ENCODE results near the gene SHISAL2B. TPM values are rescaled to one million over a fixed set of nuclear protein-coding genes. Genes with fewer than 3 reads are reported as not detected.

Gene SHISAL2B
- total RNA-seq, 1 experiment from 2014 or later = 15.2 TPM

DNA sequence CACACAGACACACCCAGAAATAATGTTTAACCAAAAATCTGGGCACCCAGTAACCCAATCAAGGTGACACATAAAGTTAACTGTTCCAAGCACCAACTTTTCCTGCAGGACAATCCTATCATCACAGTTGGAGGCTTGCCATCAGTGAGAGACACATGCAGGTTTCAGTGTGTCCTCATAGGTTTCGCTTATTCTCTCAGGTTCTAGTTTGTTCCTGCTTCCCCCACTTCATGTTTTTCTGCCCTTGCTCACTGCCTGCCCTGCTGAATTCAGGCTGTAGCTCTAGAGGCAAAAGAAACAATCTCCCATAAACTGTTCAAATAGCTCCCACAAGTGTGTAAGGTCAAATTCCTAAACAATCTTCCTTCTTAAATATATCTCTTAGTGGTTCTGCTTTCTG, 20.0 kb upstream of the SHISAL2B start:
- H3K27me3 Mint-ChIP-seq (ENCODE audit: low read depth) = no peaks in the 10 kb centered on the region; the same call in 1 of the 2 replicates
- peaks cover 6% of the 10 kb centered on the region for H3K4me1 Mint-ChIP-seq
- POLR2A ChIA-PET = no interaction called here
- TF ChIP-seq, protein P1, sequence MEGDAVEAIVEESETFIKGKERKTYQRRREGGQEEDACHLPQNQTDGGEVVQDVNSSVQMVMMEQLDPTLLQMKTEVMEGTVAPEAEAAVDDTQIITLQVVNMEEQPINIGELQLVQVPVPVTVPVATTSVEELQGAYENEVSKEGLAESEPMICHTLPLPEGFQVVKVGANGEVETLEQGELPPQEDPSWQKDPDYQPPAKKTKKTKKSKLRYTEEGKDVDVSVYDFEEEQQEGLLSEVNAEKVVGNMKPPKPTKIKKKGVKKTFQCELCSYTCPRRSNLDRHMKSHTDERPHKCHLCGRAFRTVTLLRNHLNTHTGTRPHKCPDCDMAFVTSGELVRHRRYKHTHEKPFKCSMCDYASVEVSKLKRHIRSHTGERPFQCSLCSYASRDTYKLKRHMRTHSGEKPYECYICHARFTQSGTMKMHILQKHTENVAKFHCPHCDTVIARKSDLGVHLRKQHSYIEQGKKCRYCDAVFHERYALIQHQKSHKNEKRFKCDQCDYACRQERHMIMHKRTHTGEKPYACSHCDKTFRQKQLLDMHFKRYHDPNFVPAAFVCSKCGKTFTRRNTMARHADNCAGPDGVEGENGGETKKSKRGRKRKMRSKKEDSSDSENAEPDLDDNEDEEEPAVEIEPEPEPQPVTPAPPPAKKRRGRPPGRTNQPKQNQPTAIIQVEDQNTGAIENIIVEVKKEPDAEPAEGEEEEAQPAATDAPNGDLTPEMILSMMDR (IDR thresholded peaks at IDR 0.05) = no peak
- no peak for TF ChIP-seq SMAD4 (CRISPR knock-in tag; IDR thresholded peaks at IDR 0.05)
- no peak for TF ChIP-seq KAT7 (CRISPR knock-in tag; IDR thresholded peaks at IDR 0.05; ENCODE audit: borderline replicate concordance)
- no peak for TF ChIP-seq ELF4 (CRISPR knock-in tag; IDR thresholded peaks at IDR 0.05; ENCODE audit: low read depth)
- no peak for TF ChIP-seq JAZF1 (CRISPR knock-in tag; IDR thresholded peaks at IDR 0.05)
- TF ChIP-seq ZNF232 (CRISPR knock-in tag; IDR thresholded peaks at IDR 0.05) = no peak
- no peak for TF ChIP-seq CBFB (CRISPR knock-in tag; IDR thresholded peaks at IDR 0.05; ENCODE audit: low read depth)
- TF ChIP-seq, protein P2, sequence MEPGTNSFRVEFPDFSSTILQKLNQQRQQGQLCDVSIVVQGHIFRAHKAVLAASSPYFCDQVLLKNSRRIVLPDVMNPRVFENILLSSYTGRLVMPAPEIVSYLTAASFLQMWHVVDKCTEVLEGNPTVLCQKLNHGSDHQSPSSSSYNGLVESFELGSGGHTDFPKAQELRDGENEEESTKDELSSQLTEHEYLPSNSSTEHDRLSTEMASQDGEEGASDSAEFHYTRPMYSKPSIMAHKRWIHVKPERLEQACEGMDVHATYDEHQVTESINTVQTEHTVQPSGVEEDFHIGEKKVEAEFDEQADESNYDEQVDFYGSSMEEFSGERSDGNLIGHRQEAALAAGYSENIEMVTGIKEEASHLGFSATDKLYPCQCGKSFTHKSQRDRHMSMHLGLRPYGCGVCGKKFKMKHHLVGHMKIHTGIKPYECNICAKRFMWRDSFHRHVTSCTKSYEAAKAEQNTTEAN (CRISPR knock-in tag; IDR thresholded peaks at IDR 0.05) = no peak
- no peak for TF ChIP-seq OVOL2 (CRISPR knock-in tag; IDR thresholded peaks at IDR 0.05; ENCODE audit: borderline replicate concordance)
- no peak for TF ChIP-seq NFE2L1 (CRISPR knock-in tag; IDR thresholded peaks at IDR 0.05)
- TF ChIP-seq ETV6 (CRISPR knock-in tag; IDR thresholded peaks at IDR 0.05) = no peak
- TF ChIP-seq HMGA2 (CRISPR knock-in tag; IDR thresholded peaks at IDR 0.05) = no peak
- TF ChIP-seq, protein P3, sequence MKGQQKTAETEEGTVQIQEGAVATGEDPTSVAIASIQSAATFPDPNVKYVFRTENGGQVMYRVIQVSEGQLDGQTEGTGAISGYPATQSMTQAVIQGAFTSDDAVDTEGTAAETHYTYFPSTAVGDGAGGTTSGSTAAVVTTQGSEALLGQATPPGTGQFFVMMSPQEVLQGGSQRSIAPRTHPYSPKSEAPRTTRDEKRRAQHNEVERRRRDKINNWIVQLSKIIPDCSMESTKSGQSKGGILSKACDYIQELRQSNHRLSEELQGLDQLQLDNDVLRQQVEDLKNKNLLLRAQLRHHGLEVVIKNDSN (CRISPR knock-in tag; IDR thresholded peaks at IDR 0.05) = no peak
- TF ChIP-seq, protein P4, sequence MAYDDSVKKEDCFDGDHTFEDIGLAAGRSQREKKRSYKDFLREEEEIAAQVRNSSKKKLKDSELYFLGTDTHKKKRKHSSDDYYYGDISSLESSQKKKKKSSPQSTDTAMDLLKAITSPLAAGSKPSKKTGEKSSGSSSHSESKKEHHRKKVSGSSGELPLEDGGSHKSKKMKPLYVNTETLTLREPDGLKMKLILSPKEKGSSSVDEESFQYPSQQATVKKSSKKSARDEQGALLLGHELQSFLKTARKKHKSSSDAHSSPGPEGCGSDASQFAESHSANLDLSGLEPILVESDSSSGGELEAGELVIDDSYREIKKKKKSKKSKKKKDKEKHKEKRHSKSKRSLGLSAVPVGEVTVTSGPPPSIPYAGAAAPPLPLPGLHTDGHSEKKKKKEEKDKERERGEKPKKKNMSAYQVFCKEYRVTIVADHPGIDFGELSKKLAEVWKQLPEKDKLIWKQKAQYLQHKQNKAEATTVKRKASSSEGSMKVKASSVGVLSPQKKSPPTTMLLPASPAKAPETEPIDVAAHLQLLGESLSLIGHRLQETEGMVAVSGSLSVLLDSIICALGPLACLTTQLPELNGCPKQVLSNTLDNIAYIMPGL (CRISPR knock-in tag; IDR thresholded peaks at IDR 0.05) = no peak
- TF ChIP-seq, protein P5, sequence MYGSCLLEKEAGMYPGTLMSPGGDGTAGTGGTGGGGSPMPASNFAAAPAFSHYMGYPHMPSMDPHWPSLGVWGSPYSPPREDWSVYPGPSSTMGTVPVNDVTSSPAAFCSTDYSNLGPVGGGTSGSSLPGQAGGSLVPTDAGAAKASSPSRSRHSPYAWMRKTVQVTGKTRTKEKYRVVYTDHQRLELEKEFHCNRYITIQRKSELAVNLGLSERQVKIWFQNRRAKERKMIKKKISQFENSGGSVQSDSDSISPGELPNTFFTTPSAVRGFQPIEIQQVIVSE (CRISPR knock-in tag; IDR thresholded peaks at IDR 0.05; ENCODE audit: borderline replicate concordance) = no peak
- no peak for TF ChIP-seq ZNF416 (CRISPR knock-in tag; IDR thresholded peaks at IDR 0.05)
- TF ChIP-seq, protein P6, sequence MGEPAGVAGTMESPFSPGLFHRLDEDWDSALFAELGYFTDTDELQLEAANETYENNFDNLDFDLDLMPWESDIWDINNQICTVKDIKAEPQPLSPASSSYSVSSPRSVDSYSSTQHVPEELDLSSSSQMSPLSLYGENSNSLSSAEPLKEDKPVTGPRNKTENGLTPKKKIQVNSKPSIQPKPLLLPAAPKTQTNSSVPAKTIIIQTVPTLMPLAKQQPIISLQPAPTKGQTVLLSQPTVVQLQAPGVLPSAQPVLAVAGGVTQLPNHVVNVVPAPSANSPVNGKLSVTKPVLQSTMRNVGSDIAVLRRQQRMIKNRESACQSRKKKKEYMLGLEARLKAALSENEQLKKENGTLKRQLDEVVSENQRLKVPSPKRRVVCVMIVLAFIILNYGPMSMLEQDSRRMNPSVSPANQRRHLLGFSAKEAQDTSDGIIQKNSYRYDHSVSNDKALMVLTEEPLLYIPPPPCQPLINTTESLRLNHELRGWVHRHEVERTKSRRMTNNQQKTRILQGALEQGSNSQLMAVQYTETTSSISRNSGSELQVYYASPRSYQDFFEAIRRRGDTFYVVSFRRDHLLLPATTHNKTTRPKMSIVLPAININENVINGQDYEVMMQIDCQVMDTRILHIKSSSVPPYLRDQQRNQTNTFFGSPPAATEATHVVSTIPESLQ (CRISPR knock-in tag; IDR thresholded peaks at IDR 0.05) = no peak
- no peak for TF ChIP-seq MYBL2 (CRISPR knock-in tag; IDR thresholded peaks at IDR 0.05)
- TF ChIP-seq, protein P7, sequence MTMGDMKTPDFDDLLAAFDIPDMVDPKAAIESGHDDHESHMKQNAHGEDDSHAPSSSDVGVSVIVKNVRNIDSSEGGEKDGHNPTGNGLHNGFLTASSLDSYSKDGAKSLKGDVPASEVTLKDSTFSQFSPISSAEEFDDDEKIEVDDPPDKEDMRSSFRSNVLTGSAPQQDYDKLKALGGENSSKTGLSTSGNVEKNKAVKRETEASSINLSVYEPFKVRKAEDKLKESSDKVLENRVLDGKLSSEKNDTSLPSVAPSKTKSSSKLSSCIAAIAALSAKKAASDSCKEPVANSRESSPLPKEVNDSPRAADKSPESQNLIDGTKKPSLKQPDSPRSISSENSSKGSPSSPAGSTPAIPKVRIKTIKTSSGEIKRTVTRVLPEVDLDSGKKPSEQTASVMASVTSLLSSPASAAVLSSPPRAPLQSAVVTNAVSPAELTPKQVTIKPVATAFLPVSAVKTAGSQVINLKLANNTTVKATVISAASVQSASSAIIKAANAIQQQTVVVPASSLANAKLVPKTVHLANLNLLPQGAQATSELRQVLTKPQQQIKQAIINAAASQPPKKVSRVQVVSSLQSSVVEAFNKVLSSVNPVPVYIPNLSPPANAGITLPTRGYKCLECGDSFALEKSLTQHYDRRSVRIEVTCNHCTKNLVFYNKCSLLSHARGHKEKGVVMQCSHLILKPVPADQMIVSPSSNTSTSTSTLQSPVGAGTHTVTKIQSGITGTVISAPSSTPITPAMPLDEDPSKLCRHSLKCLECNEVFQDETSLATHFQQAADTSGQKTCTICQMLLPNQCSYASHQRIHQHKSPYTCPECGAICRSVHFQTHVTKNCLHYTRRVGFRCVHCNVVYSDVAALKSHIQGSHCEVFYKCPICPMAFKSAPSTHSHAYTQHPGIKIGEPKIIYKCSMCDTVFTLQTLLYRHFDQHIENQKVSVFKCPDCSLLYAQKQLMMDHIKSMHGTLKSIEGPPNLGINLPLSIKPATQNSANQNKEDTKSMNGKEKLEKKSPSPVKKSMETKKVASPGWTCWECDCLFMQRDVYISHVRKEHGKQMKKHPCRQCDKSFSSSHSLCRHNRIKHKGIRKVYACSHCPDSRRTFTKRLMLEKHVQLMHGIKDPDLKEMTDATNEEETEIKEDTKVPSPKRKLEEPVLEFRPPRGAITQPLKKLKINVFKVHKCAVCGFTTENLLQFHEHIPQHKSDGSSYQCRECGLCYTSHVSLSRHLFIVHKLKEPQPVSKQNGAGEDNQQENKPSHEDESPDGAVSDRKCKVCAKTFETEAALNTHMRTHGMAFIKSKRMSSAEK (CRISPR knock-in tag; IDR thresholded peaks at IDR 0.05; ENCODE audit: borderline replicate concordance) = no peak
- H3K9me3 Mint-ChIP-seq = peaks cover 12% of the 10 kb centered on the region
- H3K36me3 Mint-ChIP-seq = no peaks in the 10 kb centered on the region
- H3K27ac Mint-ChIP-seq = no peak overlapping the region
- no peak overlapping the region for H3K4me3 Mint-ChIP-seq
- DNase-seq (ENCODE audit: low spot score) = no peak
- CTCF ChIA-PET = interaction anchor here (1.1 to 1.4 kb wide), 2 partner anchors 10 to 12 kb away, joined by 4 to 6 read pairs; no protein-coding TSS in a partner anchor
- no peak for ATAC-seq

Data from WTC11 (cell line).